ENCODE results near the gene XXYLT1. TPM values are rescaled to one million over a fixed set of nuclear protein-coding genes. Genes with fewer than 3 reads are reported as not detected.
"Not testable (repeated sequence)": the region's sequence is repeated elsewhere in the genome, so short reads cannot be mapped to it uniquely, and the experiment has no call there.

Gene XXYLT1
- total RNA-seq, 1 experiment from 2014 or later, result 29.2 TPM

GRCh38 chr3:195238081-195238571 lies 32.8 kb downstream of the XXYLT1 start:
- no peaks in the 10 kb centered on the region for H3K36me3 Mint-ChIP-seq (ENCODE audit: insufficient read depth, unreplicated experiment)
- peaks cover 13% of the 10 kb centered on the region for H3K9me3 Mint-ChIP-seq (ENCODE audit: low read depth, unreplicated experiment)
- no TSS peak for BruUV-seq (replicated peaks)
- no peak overlapping the region for H3K27ac Mint-ChIP-seq (ENCODE audit: unreplicated experiment)
- intact Hi-C loops (cut with micrococcal nuclease; ENCODE audit: unreplicated experiment), result no loop called here
- no peak for DNase-seq
- no peak overlapping the region for H3K4me3 Mint-ChIP-seq (ENCODE audit: low read depth, unreplicated experiment)
- CTCF ChIA-PET, result no interaction called here
- no peaks in the 10 kb centered on the region for H3K4me1 Mint-ChIP-seq (ENCODE audit: low read depth, unreplicated experiment)
- H3K27me3 Mint-ChIP-seq (ENCODE audit: unreplicated experiment), result no peaks in the 10 kb centered on the region
- TF ChIP-seq CTCF (IDR thresholded peaks at IDR 0.05; ENCODE audit: unreplicated experiment), result no peak

- H3K9me3 Mint-ChIP-seq (ENCODE audit: low read depth, unreplicated experiment), result peaks cover 17% of the 10 kb centered on the region
- H3K36me3 Mint-ChIP-seq (ENCODE audit: insufficient read depth, unreplicated experiment), result peaks cover 5% of the 10 kb centered on the region
- intact Hi-C loops (cut with micrococcal nuclease; ENCODE audit: unreplicated experiment), result no loop called here
- H3K27me3 Mint-ChIP-seq (ENCODE audit: unreplicated experiment), result no peaks in the 10 kb centered on the region
- CTCF ChIA-PET, result no interaction called here
- no TSS peak for BruUV-seq (replicated peaks)
- H3K4me1 Mint-ChIP-seq (ENCODE audit: low read depth, unreplicated experiment), result no peaks in the 10 kb centered on the region
- no peak overlapping the region for H3K4me3 Mint-ChIP-seq (ENCODE audit: low read depth, unreplicated experiment)
- H3K27ac Mint-ChIP-seq (ENCODE audit: unreplicated experiment), result no peak overlapping the region
- TF ChIP-seq CTCF (IDR thresholded peaks at IDR 0.05; ENCODE audit: unreplicated experiment), result no peak
- no peak for DNase-seq
These were observed 34.0 kb downstream of the XXYLT1 start for GRCh38 chr3:195236801-195237570.

- Mint-ChIP-seq H3K27me3 (ENCODE audit: unreplicated experiment) (no peaks in the 10 kb centered on the region), H3K4me1 (ENCODE audit: low read depth, unreplicated experiment) (no peaks in the 10 kb centered on the region), H3K4me3 (ENCODE audit: low read depth, unreplicated experiment) (no peak overlapping the region), H3K27ac (ENCODE audit: unreplicated experiment) (no peak overlapping the region), H3K36me3 (ENCODE audit: insufficient read depth, unreplicated experiment) (peaks cover 6% of the 10 kb centered on the region), H3K9me3 (ENCODE audit: low read depth, unreplicated experiment) (peaks cover 17% of the 10 kb centered on the region)
- intact Hi-C loops (cut with micrococcal nuclease; ENCODE audit: unreplicated experiment), result no loop called here
- CTCF ChIA-PET, result no interaction called here
- no peak for DNase-seq
- BruUV-seq (replicated peaks), result no TSS peak
- no peak for TF ChIP-seq CTCF (IDR thresholded peaks at IDR 0.05; ENCODE audit: unreplicated experiment)
These were observed 34.7 kb downstream of the XXYLT1 start for GRCh38 chr3:195236076-195236798.

- peaks cover 15% of the 10 kb centered on the region for H3K36me3 Mint-ChIP-seq (ENCODE audit: insufficient read depth, unreplicated experiment)
- DNase-seq, result no peak
- peaks cover 16% of the 10 kb centered on the region for H3K9me3 Mint-ChIP-seq (ENCODE audit: low read depth, unreplicated experiment)
- no peak overlapping the region for H3K27ac Mint-ChIP-seq (ENCODE audit: unreplicated experiment)
- no peak overlapping the region for H3K4me3 Mint-ChIP-seq (ENCODE audit: low read depth, unreplicated experiment)
- peaks cover 17% of the 10 kb centered on the region for H3K4me1 Mint-ChIP-seq (ENCODE audit: low read depth, unreplicated experiment)
- intact Hi-C loops (cut with micrococcal nuclease; ENCODE audit: unreplicated experiment), result no loop called here
- no peak for TF ChIP-seq CTCF (IDR thresholded peaks at IDR 0.05; ENCODE audit: unreplicated experiment)
- no TSS peak for BruUV-seq (replicated peaks)
- CTCF ChIA-PET, result no interaction called here
- H3K27me3 Mint-ChIP-seq (ENCODE audit: unreplicated experiment), result no peaks in the 10 kb centered on the region
These were observed 40.7 kb downstream of the XXYLT1 start for GRCh38 chr3:195230244-195230643.

GRCh38 chr3:195228886-195229285 lies 42.1 kb downstream of the XXYLT1 start:
- H3K27me3 Mint-ChIP-seq (ENCODE audit: unreplicated experiment); H3K27ac Mint-ChIP-seq (ENCODE audit: unreplicated experiment); BruUV-seq (replicated peaks); intact Hi-C loops (cut with micrococcal nuclease; ENCODE audit: unreplicated experiment); DNase-seq; CTCF ChIA-PET; H3K4me3 Mint-ChIP-seq (ENCODE audit: low read depth, unreplicated experiment): not testable (repeated sequence)
- Mint-ChIP-seq H3K36me3 (ENCODE audit: insufficient read depth, unreplicated experiment) (peaks cover 15% of the 10 kb centered on the region), H3K9me3 (ENCODE audit: low read depth, unreplicated experiment) (peaks cover 12% of the 10 kb centered on the region), H3K4me1 (ENCODE audit: low read depth, unreplicated experiment) (peaks cover 17% of the 10 kb centered on the region)
